NCI-H2227 treated with DMSO at 0.1 percent for 48 hours (cell line): ENCODE results near the gene ZNF487.
A peak's percentile ranks its signal among the peaks of the same experiment; 100 is the strongest.
"Not testable (repeated sequence)": the region's sequence is repeated elsewhere in the genome, so short reads cannot be mapped to it uniquely, and the experiment has no call there.

ENCODE experiments used
- DNase-seq: peaks from one replicate; lab custom pipeline; 2025; lab: John Stamatoyannopoulos, UW

The ZNF487 gene

DNA sequence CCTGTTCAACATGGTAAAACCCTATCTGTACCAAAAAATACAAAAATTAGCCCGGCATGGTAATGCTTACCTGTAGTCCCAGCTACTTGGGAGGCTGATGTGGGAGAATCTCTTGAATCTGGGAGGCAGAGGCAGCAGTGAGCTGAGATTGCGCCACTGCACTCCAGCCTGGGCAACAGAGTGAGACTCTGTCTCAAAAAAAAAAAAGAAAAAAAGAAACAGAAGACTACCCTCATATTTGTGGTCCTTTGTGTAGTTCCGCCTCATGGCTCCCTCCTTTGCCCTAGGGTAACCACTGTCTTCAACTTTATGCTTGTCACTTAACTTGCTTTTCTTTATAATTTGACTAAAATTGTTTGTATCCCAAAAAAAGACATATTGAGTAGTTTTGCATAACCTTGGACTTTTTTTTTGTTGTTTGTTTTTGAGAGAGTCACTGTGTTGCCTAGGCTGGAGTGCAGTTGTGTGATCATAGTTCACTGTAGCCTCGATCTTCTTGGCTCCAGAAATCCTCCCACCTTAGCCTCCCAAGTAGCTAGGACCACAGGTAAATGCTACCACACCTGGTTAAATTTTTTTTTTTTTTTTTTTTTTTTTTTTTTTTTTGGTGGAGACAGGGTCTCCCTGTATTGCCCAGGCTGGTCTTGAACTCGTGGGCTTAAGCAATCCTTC is 3.7 kb downstream of the ZNF487 start:
- no peak for DNase-seq

GRCh38 chr10:43444323-43444722 is 7.4 kb downstream of the ZNF487 start:
- no peak for DNase-seq

- DNase-seq = no peak
Measured at GRCh38 chr10:43444897-43445466, 8.1 kb downstream of the ZNF487 start.

- not testable (repeated sequence) for DNase-seq
Measured at GRCh38 chr10:43446219-43447017, 9.5 kb downstream of the ZNF487 start.

GRCh38 chr10:43448742-43449141 is 11.8 kb downstream of the ZNF487 start:
- DNase-seq = no peak

DNA sequence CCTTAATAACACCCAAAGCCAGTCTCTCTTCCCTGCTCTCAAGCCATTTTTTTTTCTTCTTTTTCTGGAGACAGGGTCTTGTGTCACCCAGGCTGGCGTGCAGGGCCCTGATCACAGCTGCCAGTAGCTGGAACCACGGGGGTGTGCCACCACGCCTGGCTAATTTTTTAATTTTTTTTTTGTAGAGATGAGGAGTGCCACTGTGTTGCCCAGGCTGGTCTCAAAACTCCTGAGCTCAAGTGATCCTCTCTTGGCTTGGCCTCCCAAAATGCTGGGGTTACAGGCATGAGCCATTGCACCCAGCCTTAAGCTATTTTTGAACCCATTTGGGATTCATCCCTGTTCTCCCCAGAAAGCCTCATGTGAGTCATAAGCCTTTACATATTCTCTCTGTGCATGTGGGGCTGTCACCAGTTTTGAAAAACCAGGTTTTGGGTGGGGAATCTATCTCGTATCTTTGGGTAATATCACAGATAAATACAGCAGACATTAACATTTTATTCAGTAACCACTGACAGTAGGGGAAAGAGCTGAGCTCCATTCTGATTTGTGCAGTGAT is 15.5 kb downstream of the ZNF487 start:
- DNase-seq = no peak

DNA sequence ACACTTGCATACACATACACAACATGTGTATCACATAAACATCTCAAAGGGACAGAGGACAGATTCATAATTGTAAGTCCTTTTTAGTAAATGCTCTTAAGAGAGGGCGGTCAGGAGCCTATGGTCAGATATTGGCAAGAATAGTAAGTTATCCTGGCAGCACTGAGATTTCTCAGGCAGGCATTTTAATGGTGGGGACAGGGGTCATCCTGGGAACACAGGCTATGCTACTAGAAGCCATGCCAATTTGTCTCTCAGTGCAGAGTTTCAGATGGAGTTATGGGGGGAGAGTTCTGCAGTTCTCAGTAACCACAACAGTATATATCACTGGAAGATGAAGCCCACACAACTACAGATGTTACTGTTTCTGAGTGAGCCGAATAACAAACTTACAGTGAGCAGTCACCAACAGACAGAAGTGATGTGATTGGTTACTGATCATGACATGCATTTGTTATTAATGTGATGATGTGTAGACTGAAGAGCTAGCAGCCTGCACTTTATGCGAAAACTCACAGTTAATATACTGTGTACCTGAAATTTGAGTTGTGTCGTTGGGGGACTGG is 16.4 kb downstream of the ZNF487 start:
- no peak for DNase-seq

DNA sequence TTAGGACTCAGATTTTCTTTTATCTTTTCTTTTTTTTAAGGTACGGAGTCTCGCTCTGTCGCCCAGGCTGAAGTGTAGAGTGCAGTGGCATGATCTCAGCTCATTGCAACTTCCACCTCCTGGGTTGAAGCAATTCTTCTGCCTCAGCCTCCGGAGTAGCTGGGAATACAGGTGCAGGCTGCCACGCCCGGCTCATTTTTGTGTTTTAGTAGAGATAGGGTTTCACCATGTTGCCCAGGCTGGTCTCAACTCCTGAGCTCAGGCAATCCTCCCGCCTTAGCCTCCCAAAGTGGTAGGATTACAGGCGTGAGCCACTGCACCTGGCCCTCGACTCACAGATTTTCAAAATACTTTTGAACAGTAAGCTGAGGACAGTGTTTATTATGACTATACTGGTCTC is 17.1 kb downstream of the ZNF487 start:
- DNase-seq = not testable (repeated sequence)

GRCh38 chr10:43456561-43456960 is 19.6 kb downstream of the ZNF487 start:
- DNase-seq = not testable (repeated sequence)

DNA sequence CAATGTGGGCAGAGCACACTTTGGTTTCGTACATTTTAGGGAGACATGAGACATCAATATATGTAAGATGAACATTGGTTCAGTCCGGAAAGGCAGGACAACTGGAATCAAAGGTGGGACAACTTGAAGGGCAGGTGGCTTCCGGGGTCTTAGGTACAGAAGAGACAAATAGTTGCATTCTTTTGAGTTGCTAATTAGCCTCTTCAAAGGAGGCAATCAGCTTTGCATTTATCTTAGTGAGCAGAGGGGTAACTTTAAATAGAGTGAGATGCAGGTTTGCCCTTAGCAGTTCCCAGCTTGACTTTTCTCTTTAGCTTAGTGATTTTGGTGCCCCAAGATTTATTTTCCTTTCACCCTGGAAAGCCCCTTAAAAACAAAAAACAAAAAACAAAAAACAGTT is 21.3 kb downstream of the ZNF487 start:
- no peak for DNase-seq

DNA sequence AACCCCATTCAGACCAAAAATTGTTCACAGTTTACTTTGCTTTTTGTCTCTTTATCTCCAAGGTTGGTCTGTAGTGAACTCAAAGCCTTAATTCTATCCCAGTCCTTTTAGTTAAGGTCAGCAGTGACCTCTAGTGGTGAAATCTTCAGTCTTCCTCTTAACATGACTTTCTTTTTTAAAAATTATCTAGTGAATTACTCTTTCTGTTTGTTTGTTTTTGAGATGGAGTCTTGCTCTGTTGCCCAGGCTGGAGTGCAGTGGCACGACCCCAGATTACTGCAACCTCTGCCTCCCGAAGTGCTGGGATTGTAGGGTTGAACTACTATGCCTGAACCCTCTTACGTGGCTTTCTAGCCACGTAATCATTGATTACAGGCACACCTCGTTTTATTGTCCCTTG is 25.0 kb downstream of the ZNF487 start:
- peak; percentile 37 for DNase-seq

DNA sequence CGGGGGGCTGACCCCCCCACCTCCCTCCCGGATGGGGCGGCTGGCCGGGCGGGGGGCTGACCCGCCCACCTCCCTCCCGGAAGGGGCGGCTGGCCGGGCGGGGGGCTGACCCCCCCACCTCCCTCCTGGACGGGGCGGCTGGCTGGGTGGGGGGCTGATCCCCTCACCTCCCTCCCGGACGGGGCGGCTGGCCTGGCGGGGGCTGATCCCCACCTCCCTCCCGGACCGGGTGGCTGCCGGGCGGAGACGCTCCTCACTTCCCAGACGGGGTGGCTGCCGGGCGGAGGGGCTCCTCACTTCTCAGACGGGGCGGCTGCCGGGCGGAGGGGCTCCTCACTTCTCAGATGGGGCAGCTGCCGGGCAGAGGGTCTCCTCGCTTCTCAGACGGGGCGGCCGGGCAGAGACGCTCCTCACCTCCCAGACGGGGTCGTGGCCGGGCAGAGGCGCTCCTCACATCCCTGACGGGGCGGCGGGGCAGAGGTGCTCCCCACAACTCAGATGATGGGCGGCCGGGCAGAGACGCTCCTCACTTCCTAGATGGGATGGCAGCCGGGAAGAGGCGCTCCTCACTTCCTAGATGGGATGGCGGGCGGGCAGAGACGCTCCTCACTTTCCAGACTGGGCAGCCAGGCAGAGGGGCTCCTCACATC is 28.3 kb downstream of the ZNF487 start:
- DNase-seq = not testable (repeated sequence)

- not testable (repeated sequence) for DNase-seq
Measured at GRCh38 chr10:43465736-43466120, 28.8 kb downstream of the ZNF487 start.

DNA sequence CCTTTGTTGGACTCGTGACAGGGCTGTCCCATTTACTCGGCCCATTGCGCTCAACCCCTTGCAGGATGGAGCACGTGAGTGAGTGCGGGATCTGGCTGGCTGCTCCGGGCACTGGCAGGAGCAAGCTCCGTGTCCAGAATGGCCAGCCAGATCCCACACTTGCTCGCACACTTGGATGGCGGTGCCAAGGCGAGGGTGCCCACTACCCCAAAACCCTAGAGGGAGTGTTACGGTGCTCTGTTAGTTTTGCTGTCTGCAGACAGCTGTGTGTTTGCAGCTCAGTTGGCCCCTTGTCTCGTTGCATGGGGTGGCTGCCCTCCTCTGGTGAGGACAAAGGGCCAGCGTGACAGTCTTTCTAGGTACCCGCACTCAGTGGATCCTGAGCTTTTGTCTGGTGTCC is 34.2 kb downstream of the ZNF487 start:
- DNase-seq = no peak

- DNase-seq = no peak
Measured at GRCh38 chr10:43471935-43472720, 35.2 kb downstream of the ZNF487 start.

- no peak for DNase-seq
Measured at GRCh38 chr10:43479275-43479674, 42.4 kb downstream of the ZNF487 start.

DNA sequence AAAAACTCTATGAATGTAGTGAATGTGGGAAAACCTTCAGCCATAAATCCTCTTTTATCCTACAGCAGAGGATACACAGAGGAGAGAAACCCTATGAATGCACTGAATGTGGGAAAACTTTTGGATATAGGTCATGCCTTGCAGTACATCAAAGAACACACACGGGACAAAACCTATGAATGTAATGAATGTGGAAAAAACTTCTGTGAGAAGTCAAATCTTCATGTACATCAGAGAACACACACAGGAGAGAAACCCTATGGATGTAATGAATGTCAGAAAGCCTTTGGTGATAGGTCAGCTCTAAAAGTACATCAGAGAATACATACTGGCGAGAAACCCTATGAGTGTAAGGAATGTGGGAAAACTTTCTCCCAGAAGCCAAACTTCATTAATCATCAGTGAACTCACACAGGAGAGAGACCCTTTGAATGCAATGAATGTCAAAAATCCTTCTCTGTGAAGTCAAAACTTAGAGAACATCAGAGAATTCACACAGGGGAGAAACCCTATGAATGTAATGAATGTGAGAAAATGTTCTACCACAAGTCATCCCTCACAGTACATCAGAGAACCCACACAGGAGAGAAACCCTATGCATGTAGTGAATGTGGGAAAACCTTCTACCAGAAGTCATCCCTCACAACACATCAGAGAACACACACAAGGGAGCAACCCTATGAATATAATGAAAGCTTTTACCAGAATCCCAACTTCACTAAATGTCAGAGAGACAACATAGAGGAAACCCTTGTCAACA is 45.6 kb downstream of the ZNF487 start:
- DNase-seq = no peak

DNA sequence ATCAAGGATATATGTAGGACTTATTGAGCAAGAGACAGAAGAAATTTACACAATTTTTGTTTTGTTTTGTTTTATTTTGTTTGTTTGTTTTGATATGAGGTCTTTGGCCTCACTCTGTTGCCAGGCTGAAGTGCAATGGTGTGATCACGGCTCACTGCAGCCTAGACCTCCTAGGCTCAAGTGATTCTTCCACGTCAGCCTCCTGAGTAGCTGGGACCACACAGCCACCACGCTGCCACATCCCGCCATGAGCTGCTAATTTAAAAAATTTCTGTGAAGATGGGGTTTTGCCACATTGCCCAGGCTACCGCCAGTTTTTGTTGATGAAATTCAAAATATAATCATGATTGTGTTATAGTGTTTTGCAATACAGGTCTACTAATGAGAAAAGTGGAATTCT is 54.9 kb downstream of the ZNF487 start:
- DNase-seq = no peak

DNA sequence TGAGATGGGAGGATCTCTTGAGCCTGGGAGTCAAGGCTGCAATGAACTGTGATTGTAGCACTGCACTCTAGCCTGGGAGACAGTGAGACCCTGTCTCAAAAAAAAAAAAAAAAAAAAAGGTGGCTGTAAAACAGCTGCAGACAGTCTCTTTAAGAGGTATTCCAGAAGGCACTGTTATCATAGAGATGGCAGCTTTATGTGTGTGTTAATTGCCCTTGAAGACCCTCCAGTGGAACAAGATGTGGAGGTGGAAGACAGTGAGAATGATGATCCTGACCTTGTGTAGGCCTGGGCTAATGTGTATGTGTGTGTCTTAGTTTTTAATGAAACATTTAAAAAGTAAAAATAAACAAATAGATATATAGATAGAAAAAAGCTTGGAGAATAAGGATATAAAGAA is 66.0 kb downstream of the ZNF487 start:
- no peak for DNase-seq

DNA sequence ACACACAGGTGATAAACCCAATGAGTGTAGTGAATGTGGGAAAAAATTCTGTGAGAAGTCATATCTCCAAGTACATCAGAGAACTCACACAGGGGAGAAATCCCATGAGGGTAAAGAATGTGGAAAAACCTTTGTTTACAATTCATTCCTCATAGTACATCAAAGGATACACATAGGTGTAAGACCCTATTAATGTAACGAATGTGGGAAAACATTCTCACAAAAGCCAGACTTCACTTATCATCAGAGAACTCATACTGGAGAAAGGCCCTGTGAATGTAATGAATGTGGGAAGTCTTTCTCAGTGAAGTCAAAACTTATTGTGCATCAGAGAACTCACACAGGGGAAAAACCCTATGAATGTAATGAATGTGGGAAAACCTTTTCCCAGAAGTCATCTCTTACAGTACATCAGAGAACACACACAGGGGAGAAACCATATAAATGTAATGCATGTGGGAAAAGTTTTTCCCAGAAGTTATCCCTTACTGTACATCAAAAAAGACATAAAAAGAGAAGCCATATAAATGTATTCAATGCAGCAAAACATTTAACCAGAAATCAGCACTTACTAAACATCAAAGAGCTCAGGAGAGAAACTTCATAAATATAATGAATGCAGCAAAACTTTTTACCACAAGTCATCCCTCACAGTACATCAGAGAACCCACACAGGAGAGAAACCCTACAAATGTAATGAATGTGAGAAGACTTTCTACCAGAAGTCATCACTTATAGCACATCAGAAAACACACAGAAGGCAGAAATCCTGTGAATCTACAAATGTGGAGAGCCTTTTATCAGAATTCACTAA is 87.7 kb downstream of the ZNF487 start:
- no peak for DNase-seq
